ENCODE measurements around the gene F2RL2.
"Not testable (repeated sequence)": the region's sequence is repeated elsewhere in the genome, so short reads cannot be mapped to it uniquely, and the experiment has no call there.

DNA sequence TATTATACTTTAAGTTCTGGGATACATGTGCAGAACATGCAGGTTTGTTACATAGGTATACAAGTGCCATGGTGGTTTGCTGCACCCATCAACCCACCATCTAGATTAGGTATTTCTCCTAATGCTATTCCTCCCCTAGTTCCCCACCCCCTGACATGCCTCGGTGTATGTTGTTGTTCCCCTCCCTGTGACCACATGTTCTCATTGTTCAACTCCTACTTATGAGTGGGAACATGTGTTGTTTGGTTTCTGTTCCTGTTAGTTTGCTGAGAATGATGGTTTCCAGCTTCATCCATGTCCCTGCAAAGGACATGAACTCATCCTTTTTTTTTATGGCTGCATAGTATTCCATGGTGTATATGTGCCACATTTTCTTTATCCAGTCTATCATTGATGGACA is 19.2 kb downstream of the F2RL2 start:
- TF ChIP-seq, protein P1, sequence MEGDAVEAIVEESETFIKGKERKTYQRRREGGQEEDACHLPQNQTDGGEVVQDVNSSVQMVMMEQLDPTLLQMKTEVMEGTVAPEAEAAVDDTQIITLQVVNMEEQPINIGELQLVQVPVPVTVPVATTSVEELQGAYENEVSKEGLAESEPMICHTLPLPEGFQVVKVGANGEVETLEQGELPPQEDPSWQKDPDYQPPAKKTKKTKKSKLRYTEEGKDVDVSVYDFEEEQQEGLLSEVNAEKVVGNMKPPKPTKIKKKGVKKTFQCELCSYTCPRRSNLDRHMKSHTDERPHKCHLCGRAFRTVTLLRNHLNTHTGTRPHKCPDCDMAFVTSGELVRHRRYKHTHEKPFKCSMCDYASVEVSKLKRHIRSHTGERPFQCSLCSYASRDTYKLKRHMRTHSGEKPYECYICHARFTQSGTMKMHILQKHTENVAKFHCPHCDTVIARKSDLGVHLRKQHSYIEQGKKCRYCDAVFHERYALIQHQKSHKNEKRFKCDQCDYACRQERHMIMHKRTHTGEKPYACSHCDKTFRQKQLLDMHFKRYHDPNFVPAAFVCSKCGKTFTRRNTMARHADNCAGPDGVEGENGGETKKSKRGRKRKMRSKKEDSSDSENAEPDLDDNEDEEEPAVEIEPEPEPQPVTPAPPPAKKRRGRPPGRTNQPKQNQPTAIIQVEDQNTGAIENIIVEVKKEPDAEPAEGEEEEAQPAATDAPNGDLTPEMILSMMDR (IDR thresholded peaks at IDR 0.05), result not testable (repeated sequence)
- TF ChIP-seq POLR2A (IDR thresholded peaks at IDR 0.05), result not testable (repeated sequence)

Measured in tibial nerve (tissue), 3 donors.